Sigmoid colon (tissue), 7 donors: ENCODE data around the gene MPPE1. TPM values are rescaled to one million over a fixed set of nuclear protein-coding genes. Genes with fewer than 3 reads are reported as not detected.

Source experiments
- DNase-seq: peaks from one replicate; pipeline ENCODE4 v3.0.0-alpha.2; 2019
- H3K27ac ChIP-seq, 4 donors: fragments of 200-600 bp; sonication (generic); one replicate each; pipeline ENCODE4 v1.5.1; 2016 to 2019; ENCODE audit warnings: mild to moderate bottlenecking in 1 of 4
- H3K27me3 ChIP-seq, 3 donors: fragments of 200-600 bp; sonication (generic); one replicate each; pipeline ENCODE4 v1.5.1; 2019; ENCODE audit warnings: mild to moderate bottlenecking in 1 of 3
- H3K36me3 ChIP-seq, 4 donors: fragments of 200-600 bp; sonication (generic); one replicate each; pipeline ENCODE4 v1.5.1; 2016 to 2019
- H3K4me1 ChIP-seq, 4 donors: fragments of 200-600 bp; sonication (generic); one replicate each; pipeline ENCODE4 v1.5.1; 2017 to 2019
- H3K4me3 ChIP-seq, 4 donors: fragments of 200-600 bp; sonication (generic); one replicate each; pipeline ENCODE4 v1.5.1; 2017 to 2019; ENCODE audit warnings: mild to moderate bottlenecking in 2 of 4, moderate library complexity in 1 of 4
- H3K9me3 ChIP-seq, 4 donors: fragments of 200-600 bp in 3 of 4; sonication (generic) in 3 of 4; one replicate each; pipeline versions ENCODE4 v1.5.1 to v1.6.1; 2013 to 2019
- CTCF ChIP-seq, 4 experiments: fragments of 450-650 bp in 3 of 4; fragments of 200-600 bp in 1 of 4; IDR thresholded peaks; one replicate each; pipeline ENCODE4 v1.5.1; 2016 to 2019; ENCODE audit warnings: antibody characterized with exemption in 4 of 4, mild to moderate bottlenecking in 3 of 4, moderate library complexity in 2 of 4
- EP300 ChIP-seq, 4 donors: sonication (generic); formaldehyde crosslinking; IDR thresholded peaks; one replicate each; pipeline ENCODE4 v1.6.1; 2017; ENCODE audit warnings: antibody characterized with exemption in 4 of 4
- POLR2A ChIP-seq, 2 donors: fragments of 450-650 bp; IDR thresholded peaks; one replicate each; pipeline ENCODE4 v1.6.1; 2016; ENCODE audit warnings: antibody characterized with exemption in 2 of 2, mild to moderate bottlenecking in 2 of 2, moderate library complexity in 2 of 2
- POLR2AphosphoS5 ChIP-seq, 4 donors: sonication (generic); formaldehyde crosslinking; IDR thresholded peaks; one replicate each; pipeline ENCODE4 v1.6.1; 2017; ENCODE audit warnings: antibody characterized with exemption in 4 of 4
- WGBS, 2 donors: extraction: QIAGEN DNeasy Blood & Tissue Kit; methylation state at CpG; one replicate each; pipeline ENCODE4 v1.1.7; 2013; 5-methylcytosine and 5-hydroxymethylcytosine counted together
- intact Hi-C: fragments of 100-400 bp; cut with DNase I; formaldehyde crosslinking; loops from one replicate; pipeline ENCODE4 v1.15.1; 2023
- polyA plus RNA-seq, 3 donors: library from polyadenylated mRNA; stranded (reverse); fragments of 200-250 nt; gene quantifications; one replicate each; pipeline ENCODE4 v1.2.3, GENCODE V29; 2013
- total RNA-seq, 4 donors: library from RNA; depleted of rRNA; stranded (reverse); fragments of >200 nt; gene quantifications; one replicate each; pipeline ENCODE4 v1.1.0, GENCODE V29; 2016
- donor health status: healthy with polysubstance abuse.
- donor health status: Bipolar disorder and iron deficiency.
- donor health status: healthy.

The MPPE1 gene
- total and polyA plus RNA-seq, 7 donors, result 16.4 to 34.6 (median 23.5) TPM

- no peaks in the 10 kb centered on the region for H3K4me1 ChIP-seq
- no peak overlapping the region for H3K4me3 ChIP-seq
- no peaks in the 10 kb centered on the region for H3K9me3 ChIP-seq
- no peak for DNase-seq
- intact Hi-C loops, result no loop called here
- no peaks in the 10 kb centered on the region for H3K36me3 ChIP-seq
- TF ChIP-seq POLR2A (IDR thresholded peaks at IDR 0.05) (no peak), POLR2AphosphoS5 (IDR thresholded peaks at IDR 0.05) (no peak), CTCF (IDR thresholded peaks at IDR 0.05) (no peak)
- H3K27me3 ChIP-seq, result no peaks in the 10 kb centered on the region
- WGBS, 2 donors, result 88 to 90% methylated on average over 6 of the region's 6 CpGs
- no peak overlapping the region for H3K27ac ChIP-seq
Observed at GRCh38 chr18:11839556-11839955, 68.6 kb downstream of the MPPE1 start.

GRCh38 chr18:11834772-11835171 is 73.3 kb downstream of the MPPE1 start:
- intact Hi-C loops, result no loop called here
- Histone ChIP-seq H3K27me3 (no peaks in the 10 kb centered on the region), H3K4me1 (no peaks in the 10 kb centered on the region), H3K27ac (no peak overlapping the region), H3K4me3 (no peak overlapping the region), H3K36me3 (no peaks in the 10 kb centered on the region), H3K9me3 (no peaks in the 10 kb centered on the region)
- WGBS, 2 donors, result 86% methylated on average over 5 of the region's 5 CpGs
- no peak for DNase-seq
- TF ChIP-seq EP300 (IDR thresholded peaks at IDR 0.05) (no peak), POLR2A (IDR thresholded peaks at IDR 0.05) (no peak), POLR2AphosphoS5 (IDR thresholded peaks at IDR 0.05) (no peak), CTCF (IDR thresholded peaks at IDR 0.05) (no peak)

Other genes with a start within 250 kb of the MPPE1 start
- gene GNAL, start 219.1 kb downstream of the MPPE1 start, total RNA-seq, result 10 to 100 TPM; 13.2 to 25.1 (median 19.9) TPM
- 1 to 10 TPM in 1 of 3 donors, under 1 TPM in 2; 0.46 to 3.4 (median 0.60) TPM for gene GNAL, start 219.1 kb downstream of the MPPE1 start, polyA plus RNA-seq
- 10 to 100 TPM; 32.1 to 47.1 (median 38.2) TPM for gene CHMP1B, start 56.9 kb downstream of the MPPE1 start, total RNA-seq
- gene CHMP1B, start 56.9 kb downstream of the MPPE1 start, polyA plus RNA-seq, result 100 to 1,000 TPM in 1 of 3 donors, 10 to 100 TPM in 2; 44.8 to 101 (median 75.1) TPM
- gene IMPA2, start 73.2 kb upstream of the MPPE1 start, total RNA-seq, result 10 to 100 TPM; 21.3 to 66.5 (median 29.1) TPM
- 100 to 1,000 TPM in 1 of 3 donors, 10 to 100 TPM in 2; 88.1 to 138 (median 99.6) TPM for gene IMPA2, start 73.2 kb upstream of the MPPE1 start, polyA plus RNA-seq
- under 1 TPM in 1 of 4 donors, not detected in 3; 0.55 TPM for gene ANKRD62, start 185.5 kb upstream of the MPPE1 start, total RNA-seq
- gene ANKRD62, start 185.5 kb upstream of the MPPE1 start, polyA plus RNA-seq, result under 1 TPM in 1 of 3 donors, not detected in 2; 0.03 TPM